ENCODE data around the gene PPFIA2. TPM values are rescaled to one million over a fixed set of nuclear protein-coding genes. Genes with fewer than 3 reads are reported as not detected.

Gene PPFIA2
- polyA plus RNA-seq, 1 of the 3 experiments (the other 2 are of a cell fraction), result not detected

- H4K20me1 ChIP-seq (ENCODE audit: insufficient read depth), result no peaks in the 10 kb centered on the region
- no peaks in the 10 kb centered on the region for H3K4me1 ChIP-seq (ENCODE audit: control insufficient read depth in 1 of 2, insufficient read depth in 2 of 2, low read depth in 1 of 2, low read length in 1 of 2)
- H3K36me3 ChIP-seq (replicated peaks in 1 of 2; ENCODE audit: control insufficient read depth in 1 of 2, insufficient read depth in 2 of 2, low read length in 1 of 2), result no peaks in the 10 kb centered on the region
- WGBS (ENCODE audit: low lambda C conversion rate), result 4% methylated on average over 2 of the region's 2 CpGs
- H3K4me2 ChIP-seq, result no peak overlapping the region
- CTCF ChIA-PET, result no interaction called here
- H3K27me3 ChIP-seq (ENCODE audit: insufficient read depth), result no peaks in the 10 kb centered on the region
- no peaks in the 10 kb centered on the region for H3K79me2 ChIP-seq (ENCODE audit: insufficient read depth)
- DNase-seq, result no peak
- no peaks in the 10 kb centered on the region for H3K9me2 ChIP-seq
- no peak overlapping the region for H2AFZ ChIP-seq (ENCODE audit: low read depth)
- H3F3A ChIP-seq (replicated peaks; ENCODE audit: insufficient read depth), result no peaks in the 10 kb centered on the region
- TF ChIP-seq TAF1 (IDR thresholded peaks at IDR 0.05; ENCODE audit: borderline replicate concordance, low read depth, low read length) (no peak), ELF1 (IDR thresholded peaks at IDR 0.05) (no peak)
- TF ChIP-seq, protein P1, sequence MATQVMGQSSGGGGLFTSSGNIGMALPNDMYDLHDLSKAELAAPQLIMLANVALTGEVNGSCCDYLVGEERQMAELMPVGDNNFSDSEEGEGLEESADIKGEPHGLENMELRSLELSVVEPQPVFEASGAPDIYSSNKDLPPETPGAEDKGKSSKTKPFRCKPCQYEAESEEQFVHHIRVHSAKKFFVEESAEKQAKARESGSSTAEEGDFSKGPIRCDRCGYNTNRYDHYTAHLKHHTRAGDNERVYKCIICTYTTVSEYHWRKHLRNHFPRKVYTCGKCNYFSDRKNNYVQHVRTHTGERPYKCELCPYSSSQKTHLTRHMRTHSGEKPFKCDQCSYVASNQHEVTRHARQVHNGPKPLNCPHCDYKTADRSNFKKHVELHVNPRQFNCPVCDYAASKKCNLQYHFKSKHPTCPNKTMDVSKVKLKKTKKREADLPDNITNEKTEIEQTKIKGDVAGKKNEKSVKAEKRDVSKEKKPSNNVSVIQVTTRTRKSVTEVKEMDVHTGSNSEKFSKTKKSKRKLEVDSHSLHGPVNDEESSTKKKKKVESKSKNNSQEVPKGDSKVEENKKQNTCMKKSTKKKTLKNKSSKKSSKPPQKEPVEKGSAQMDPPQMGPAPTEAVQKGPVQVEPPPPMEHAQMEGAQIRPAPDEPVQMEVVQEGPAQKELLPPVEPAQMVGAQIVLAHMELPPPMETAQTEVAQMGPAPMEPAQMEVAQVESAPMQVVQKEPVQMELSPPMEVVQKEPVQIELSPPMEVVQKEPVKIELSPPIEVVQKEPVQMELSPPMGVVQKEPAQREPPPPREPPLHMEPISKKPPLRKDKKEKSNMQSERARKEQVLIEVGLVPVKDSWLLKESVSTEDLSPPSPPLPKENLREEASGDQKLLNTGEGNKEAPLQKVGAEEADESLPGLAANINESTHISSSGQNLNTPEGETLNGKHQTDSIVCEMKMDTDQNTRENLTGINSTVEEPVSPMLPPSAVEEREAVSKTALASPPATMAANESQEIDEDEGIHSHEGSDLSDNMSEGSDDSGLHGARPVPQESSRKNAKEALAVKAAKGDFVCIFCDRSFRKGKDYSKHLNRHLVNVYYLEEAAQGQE (IDR thresholded peaks at IDR 0.05; ENCODE audit: low read depth, low read length), result no peak
- POLR2A ChIA-PET, result no interaction called here
- no peak overlapping the region for H3K4me3 ChIP-seq (ENCODE audit: low read depth in 2 of 2, low read length in 1 of 2)
- H3K9ac ChIP-seq, result no peak overlapping the region
- H3K27ac ChIP-seq (ENCODE audit: low read depth in 2 of 2, low read length in 1 of 2), result no peak overlapping the region
- no peaks in the 10 kb centered on the region for H3K9me3 ChIP-seq
Observed at GRCh38 chr12:81333812-81334211, 425.3 kb downstream of the PPFIA2 start.

DNA sequence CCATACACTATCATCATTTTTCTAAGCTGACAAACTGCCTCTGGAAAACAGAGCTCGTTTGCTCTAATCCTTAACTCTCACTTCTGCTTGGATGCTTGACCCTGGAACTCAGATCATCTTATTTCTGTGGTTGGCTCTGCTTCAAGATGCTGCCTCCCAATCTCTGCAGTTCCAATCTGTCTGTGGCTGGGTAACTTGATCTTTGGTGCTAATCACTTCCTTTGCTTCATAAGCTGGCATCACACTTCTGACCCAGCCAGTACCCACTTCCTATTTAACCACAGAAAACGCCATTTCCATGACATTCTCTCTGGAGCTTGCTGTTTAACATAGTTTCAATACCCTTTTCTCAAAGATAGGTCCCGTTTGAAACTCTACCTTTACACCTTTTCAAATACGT, 427.1 kb downstream of the PPFIA2 start:
- no peaks in the 10 kb centered on the region for H4K20me1 ChIP-seq (ENCODE audit: insufficient read depth)
- CTCF ChIA-PET, result interaction anchor here (1.0 kb wide), 1 partner anchor 64 kb away, joined by 4 read pairs; no protein-coding TSS in a partner anchor
- WGBS (ENCODE audit: low lambda C conversion rate), result 1% methylated on average over 4 of the region's 4 CpGs
- H3F3A ChIP-seq (replicated peaks; ENCODE audit: insufficient read depth), result no peaks in the 10 kb centered on the region
- no peak overlapping the region for H3K4me3 ChIP-seq (ENCODE audit: low read depth in 2 of 2, low read length in 1 of 2)
- no peak overlapping the region for H2AFZ ChIP-seq (ENCODE audit: low read depth)
- H3K4me1 ChIP-seq (ENCODE audit: control insufficient read depth in 1 of 2, insufficient read depth in 2 of 2, low read depth in 1 of 2, low read length in 1 of 2), result no peaks in the 10 kb centered on the region
- H3K9me2 ChIP-seq, result no peaks in the 10 kb centered on the region
- H3K27ac ChIP-seq (ENCODE audit: low read depth in 2 of 2, low read length in 1 of 2), result no peak overlapping the region
- H3K4me2 ChIP-seq, result no peak overlapping the region
- H3K27me3 ChIP-seq (ENCODE audit: insufficient read depth), result no peaks in the 10 kb centered on the region
- no peak for DNase-seq
- H3K79me2 ChIP-seq (ENCODE audit: insufficient read depth), result no peaks in the 10 kb centered on the region
- no peaks in the 10 kb centered on the region for H3K9me3 ChIP-seq
- H3K9ac ChIP-seq, result no peak overlapping the region
- no peaks in the 10 kb centered on the region for H3K36me3 ChIP-seq (replicated peaks in 1 of 2; ENCODE audit: control insufficient read depth in 1 of 2, insufficient read depth in 2 of 2, low read length in 1 of 2)
- POLR2A ChIA-PET, result no interaction called here
- TF ChIP-seq, protein P1 (IDR thresholded peaks at IDR 0.05; ENCODE audit: low read depth, low read length), result no peak
- TF ChIP-seq RAD21 (IDR thresholded peaks at IDR 0.05; ENCODE audit: low read length) (no peak), SIN3A (IDR thresholded peaks at IDR 0.05; ENCODE audit: borderline replicate concordance, low read depth, low read length) (no peak), NRF1 (IDR thresholded peaks at IDR 0.05; ENCODE audit: low read depth, low read length) (no peak), RFX5 (IDR thresholded peaks at IDR 0.05; ENCODE audit: low read length) (no peak), NFIC (IDR thresholded peaks at IDR 0.05; ENCODE audit: borderline replicate concordance) (no peak), USF1 (IDR thresholded peaks at IDR 0.05; ENCODE audit: borderline replicate concordance, low read depth) (no peak), MAX (IDR thresholded peaks at IDR 0.05; ENCODE audit: low read depth) (no peak), MEF2A (IDR thresholded peaks at IDR 0.05; ENCODE audit: borderline replicate concordance, low read depth) (no peak), FOXJ3 (CRISPR knock-in tag; IDR thresholded peaks at IDR 0.05) (no peak), FOXM1 (IDR thresholded peaks at IDR 0.05; ENCODE audit: low read depth) (no peak), EP300 (IDR thresholded peaks at IDR 0.05; ENCODE audit: borderline replicate concordance in 1 of 2, low read depth in 1 of 2, low read length in 1 of 2) (no peak), RCOR1 (IDR thresholded peaks at IDR 0.05; ENCODE audit: low read length) (no peak), SMC3 (IDR thresholded peaks at IDR 0.05; ENCODE audit: low read depth, low read length) (no peak), ZBTB33 (IDR thresholded peaks at IDR 0.05; ENCODE audit: borderline replicate concordance, low read depth) (no peak), TCF12 (IDR thresholded peaks at IDR 0.05) (no peak), POLR2AphosphoS5 (IDR thresholded peaks at IDR 0.05; ENCODE audit: low read depth, low read length) (no peak)
